Measurements from ENCODE around the gene RANGAP1. TPM values are rescaled to one million over a fixed set of nuclear protein-coding genes. Genes with fewer than 3 reads are reported as not detected.

RANGAP1 gene
- total and polyA plus RNA-seq, 2 of the 13 experiments (the other 11 are each of a cell fraction or from before 2014, with no cell fraction given): 51.8 to 83.9 TPM

GRCh38 chr22:41197038-41197972 is 88.7 kb downstream of the RANGAP1 start (continued):
- TF ChIP-seq ZNF251 (CRISPR knock-in tag; IDR thresholded peaks at IDR 0.05): no peak
- TF ChIP-seq ZKSCAN1 (IDR thresholded peaks at IDR 0.05; ENCODE audit: low read length): no peak
- no peak for TF ChIP-seq MIER2 (CRISPR knock-in tag; IDR thresholded peaks at IDR 0.05)
- TF ChIP-seq POLR2AphosphoS2 (IDR thresholded peaks at IDR 0.05; ENCODE audit: low read depth, low read length): no peak
- TF ChIP-seq HNF1A (IDR thresholded peaks at IDR 0.05; ENCODE audit: low read depth): no peak
- TF ChIP-seq HNF1A (CRISPR knock-in tag; IDR thresholded peaks at IDR 0.05; ENCODE audit: borderline replicate concordance): 0 out of 2 replicates have a peak, but pooled peaks have one; percentile 33
- no peak for TF ChIP-seq MBD4 (IDR thresholded peaks at IDR 0.05; ENCODE audit: borderline replicate concordance, low read length)
- TF ChIP-seq RFX1 (IDR thresholded peaks at IDR 0.05): no peak
- no peak for TF ChIP-seq ZNF253 (CRISPR knock-in tag; IDR thresholded peaks at IDR 0.05; ENCODE audit: borderline replicate concordance)
- TF ChIP-seq, protein P1, sequence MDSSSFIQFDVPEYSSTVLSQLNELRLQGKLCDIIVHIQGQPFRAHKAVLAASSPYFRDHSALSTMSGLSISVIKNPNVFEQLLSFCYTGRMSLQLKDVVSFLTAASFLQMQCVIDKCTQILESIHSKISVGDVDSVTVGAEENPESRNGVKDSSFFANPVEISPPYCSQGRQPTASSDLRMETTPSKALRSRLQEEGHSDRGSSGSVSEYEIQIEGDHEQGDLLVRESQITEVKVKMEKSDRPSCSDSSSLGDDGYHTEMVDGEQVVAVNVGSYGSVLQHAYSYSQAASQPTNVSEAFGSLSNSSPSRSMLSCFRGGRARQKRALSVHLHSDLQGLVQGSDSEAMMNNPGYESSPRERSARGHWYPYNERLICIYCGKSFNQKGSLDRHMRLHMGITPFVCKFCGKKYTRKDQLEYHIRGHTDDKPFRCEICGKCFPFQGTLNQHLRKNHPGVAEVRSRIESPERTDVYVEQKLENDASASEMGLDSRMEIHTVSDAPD (CRISPR knock-in tag; IDR thresholded peaks at IDR 0.05): no peak
- no peak for TF ChIP-seq TFAP4 (IDR thresholded peaks at IDR 0.05; ENCODE audit: borderline replicate concordance, low read depth)
- TF ChIP-seq, protein P2, sequence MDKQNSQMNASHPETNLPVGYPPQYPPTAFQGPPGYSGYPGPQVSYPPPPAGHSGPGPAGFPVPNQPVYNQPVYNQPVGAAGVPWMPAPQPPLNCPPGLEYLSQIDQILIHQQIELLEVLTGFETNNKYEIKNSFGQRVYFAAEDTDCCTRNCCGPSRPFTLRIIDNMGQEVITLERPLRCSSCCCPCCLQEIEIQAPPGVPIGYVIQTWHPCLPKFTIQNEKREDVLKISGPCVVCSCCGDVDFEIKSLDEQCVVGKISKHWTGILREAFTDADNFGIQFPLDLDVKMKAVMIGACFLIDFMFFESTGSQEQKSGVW (CRISPR knock-in tag; IDR thresholded peaks at IDR 0.05; ENCODE audit: borderline replicate concordance): no peak
- TF ChIP-seq HOXA9 (CRISPR knock-in tag; IDR thresholded peaks at IDR 0.05; ENCODE audit: borderline replicate concordance): peak; percentile 48; the same call in 1 of the 2 replicates
- no peak for TF ChIP-seq THAP7 (CRISPR knock-in tag; IDR thresholded peaks at IDR 0.05)
- TF ChIP-seq, protein P3, sequence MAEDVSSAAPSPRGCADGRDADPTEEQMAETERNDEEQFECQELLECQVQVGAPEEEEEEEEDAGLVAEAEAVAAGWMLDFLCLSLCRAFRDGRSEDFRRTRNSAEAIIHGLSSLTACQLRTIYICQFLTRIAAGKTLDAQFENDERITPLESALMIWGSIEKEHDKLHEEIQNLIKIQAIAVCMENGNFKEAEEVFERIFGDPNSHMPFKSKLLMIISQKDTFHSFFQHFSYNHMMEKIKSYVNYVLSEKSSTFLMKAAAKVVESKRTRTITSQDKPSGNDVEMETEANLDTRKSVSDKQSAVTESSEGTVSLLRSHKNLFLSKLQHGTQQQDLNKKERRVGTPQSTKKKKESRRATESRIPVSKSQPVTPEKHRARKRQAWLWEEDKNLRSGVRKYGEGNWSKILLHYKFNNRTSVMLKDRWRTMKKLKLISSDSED (CRISPR knock-in tag; IDR thresholded peaks at IDR 0.05): no peak
- no peak for TF ChIP-seq ZSCAN5A (CRISPR knock-in tag; IDR thresholded peaks at IDR 0.05; ENCODE audit: borderline replicate concordance)
- no peak for TF ChIP-seq HNRNPUL1 (IDR thresholded peaks at IDR 0.05; ENCODE audit: low read depth, low read length)
